NOMO-1 treated with dmso at 0.1 percent for 144 hours (cell line): ENCODE results near the gene DMD.
"Not testable (repeated sequence)": the region's sequence is repeated elsewhere in the genome, so short reads cannot be mapped to it uniquely, and the experiment has no call there.

Experiments used
- DNase-seq: peaks from one replicate; lab custom pipeline; 2025; ENCODE audit not compliant: unreplicated experiment; lab: John Stamatoyannopoulos, UW

DMD gene

GRCh38 chrX:31649201-31649600 lies 1562.1 kb downstream of the DMD start:
- DNase-seq = no peak

DNA sequence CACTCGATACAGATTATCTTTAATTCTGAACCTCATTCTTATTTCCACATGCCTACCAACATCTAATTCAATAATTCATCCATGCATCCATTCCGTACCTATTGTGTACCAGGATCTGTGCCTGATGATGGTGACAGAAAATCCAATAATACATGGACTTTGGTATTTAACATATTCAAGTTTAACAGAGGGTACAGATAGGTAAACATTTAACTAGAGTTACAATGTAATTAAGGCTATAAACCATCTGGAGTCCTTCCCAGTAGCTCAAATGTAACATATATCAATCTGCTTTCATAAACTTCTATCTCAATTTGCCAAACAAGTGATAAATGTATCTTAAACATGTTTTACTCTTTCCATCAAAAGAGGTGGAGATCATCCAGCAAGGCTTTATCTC lies 1578.0 kb downstream of the DMD start:
- no peak for DNase-seq

- DNase-seq = no peak
These were observed 1582.2 kb downstream of the DMD start for GRCh38 chrX:31629195-31629594.

DNA sequence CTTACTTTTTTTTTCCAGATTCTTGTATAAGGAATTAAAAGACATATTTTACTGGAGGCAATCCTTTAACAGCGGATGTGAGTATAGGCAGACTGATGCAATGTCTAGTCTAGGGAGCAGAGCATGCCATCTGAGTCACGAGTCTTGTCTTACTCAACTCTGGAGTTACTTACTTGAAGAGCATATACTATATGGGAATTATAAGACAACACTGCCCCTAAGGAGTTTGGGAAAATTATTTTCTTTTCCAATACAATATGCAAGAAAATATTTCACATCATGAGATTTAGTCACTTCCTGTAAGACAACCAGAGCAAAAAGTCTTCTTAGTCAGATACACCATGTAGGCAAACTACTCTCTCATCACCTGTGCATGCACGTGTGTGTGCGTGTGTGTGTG lies 1602.2 kb downstream of the DMD start:
- no peak for DNase-seq

DNA sequence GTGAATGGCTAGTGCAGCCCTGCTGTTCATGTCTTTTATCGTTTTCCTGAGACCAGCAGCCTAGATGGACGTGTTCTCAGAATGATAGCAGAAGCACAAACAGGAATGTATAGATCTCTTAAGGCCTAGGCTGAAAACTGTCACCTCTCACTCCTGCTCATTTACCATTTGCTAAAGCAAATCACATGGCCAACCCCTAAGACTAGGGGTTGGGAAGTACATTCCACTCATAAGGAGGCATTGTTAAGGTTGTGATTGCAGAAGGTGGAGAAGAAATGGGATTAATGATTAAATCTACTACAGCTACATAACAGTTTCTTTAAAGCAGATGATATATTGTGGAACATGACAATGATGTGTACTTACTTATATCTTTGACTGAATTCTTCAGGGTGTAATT lies 1602.7 kb downstream of the DMD start:
- DNase-seq = no peak

GRCh38 chrX:31606771-31607170 lies 1604.6 kb downstream of the DMD start:
- DNase-seq = no peak

- DNase-seq = peak; percentile 21
These were observed 1606.6 kb downstream of the DMD start for GRCh38 chrX:31604629-31605221.

GRCh38 chrX:31603411-31604120 lies 1607.8 kb downstream of the DMD start:
- no peak for DNase-seq

GRCh38 chrX:31600823-31601222 lies 1610.5 kb downstream of the DMD start:
- no peak for DNase-seq

DNA sequence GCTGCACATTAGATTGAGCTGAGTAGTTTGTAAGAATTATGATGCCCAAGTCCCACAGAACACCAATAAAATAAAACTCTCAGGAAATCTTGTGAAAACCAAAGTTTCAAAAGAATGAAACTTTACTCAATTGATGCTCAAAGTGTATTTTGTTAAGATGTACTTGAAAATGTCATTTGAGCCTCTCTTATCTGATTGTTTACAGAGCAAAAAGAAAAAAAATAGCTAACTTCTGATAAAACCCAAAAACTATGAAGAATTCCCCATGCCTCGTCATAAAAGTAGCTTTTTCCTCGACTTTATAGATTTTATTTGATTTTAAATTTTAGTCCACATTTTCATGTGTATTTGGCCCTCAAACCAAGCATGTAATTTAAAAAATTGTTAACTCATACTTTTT lies 1618.0 kb downstream of the DMD start:
- DNase-seq = no peak

- DNase-seq = no peak
These were observed 1620.0 kb downstream of the DMD start for GRCh38 chrX:31591355-31591754.

DNA sequence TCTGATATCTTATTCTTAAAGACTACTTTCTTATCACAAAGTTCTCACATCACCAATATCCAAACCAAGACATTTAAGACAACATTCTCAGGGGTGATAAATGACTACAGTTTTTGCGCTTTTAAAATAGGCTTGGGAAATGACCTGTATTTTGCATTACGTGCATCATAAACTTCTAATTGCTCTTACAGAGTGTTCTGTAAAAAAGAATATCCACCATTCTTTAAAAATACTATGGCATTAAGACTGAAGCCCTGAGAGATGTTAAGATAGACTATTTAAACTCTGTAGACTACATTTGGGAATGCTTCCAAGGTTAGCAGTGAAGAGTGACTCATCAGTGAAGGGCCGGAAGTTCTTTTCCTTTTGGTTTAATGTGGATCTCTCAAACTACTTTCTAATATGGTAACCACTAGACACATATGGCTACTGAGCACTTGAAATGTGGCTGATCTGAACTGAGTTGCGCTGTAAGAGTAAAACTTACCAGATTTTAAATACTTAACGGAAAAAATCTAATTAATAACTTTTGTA lies 1620.7 kb downstream of the DMD start:
- no peak for DNase-seq

DNA sequence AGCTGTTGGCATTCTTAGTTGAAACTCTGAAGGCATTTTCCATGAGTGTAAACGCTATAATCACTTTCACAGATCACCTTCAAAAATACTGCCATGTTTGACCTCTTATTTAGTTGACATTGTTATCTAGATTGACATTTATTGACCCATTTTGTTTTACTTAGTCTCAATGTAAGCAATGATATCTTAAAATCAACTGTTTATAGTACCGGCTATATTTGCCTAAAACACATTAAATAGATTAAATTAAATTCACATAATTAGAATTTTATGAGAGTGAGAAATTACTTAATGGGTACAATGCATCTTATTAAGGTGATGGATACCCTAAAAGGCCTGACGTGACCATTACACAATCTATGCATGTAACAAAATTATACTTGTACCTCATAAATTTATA lies 1621.8 kb downstream of the DMD start:
- no peak for DNase-seq

- DNase-seq = no peak
These were observed 1623.0 kb downstream of the DMD start for GRCh38 chrX:31588355-31588754.

- DNase-seq = not testable (repeated sequence)
These were observed 1627.5 kb downstream of the DMD start for GRCh38 chrX:31583892-31584291.

- DNase-seq = no peak
These were observed 1630.6 kb downstream of the DMD start for GRCh38 chrX:31580726-31581125.

- no peak for DNase-seq
These were observed 1631.1 kb downstream of the DMD start for GRCh38 chrX:31580227-31580626.

DNA sequence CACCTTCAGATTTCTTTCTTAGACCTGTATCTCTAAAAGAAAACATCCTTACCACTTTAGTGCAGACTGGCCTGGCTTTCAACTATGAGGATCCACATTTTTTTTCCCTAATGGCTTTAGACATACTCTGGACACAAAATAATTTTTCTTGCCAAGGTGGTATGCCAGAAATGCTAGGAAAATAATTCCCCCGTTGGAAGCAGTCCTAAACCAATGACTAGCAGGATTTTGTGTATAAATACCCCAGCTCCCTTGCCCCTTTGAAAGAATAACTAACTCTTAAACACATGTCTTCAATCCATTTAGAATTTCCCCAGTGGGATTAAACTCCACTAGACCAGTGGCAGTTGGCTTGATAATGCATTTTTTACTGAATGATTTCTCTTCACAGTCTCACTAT lies 1639.0 kb downstream of the DMD start:
- no peak for DNase-seq

DNA sequence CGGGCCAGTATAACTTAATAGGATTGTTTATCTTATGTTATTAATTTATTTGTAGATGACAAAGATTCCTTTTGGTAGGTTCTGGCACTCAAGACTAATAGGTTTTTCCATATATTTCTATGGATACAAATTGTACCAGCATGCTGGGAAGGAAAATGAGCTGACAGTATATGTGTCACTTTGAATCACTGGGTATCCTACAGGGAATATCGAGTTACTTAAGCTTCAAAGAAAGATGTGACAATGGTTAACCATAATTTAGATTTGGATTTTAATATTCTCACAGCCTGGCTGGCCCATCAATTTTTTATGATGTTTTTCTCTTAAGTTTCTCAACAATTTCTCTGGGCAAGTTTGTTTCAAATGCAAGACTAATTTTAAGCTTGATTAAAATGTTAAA lies 1640.7 kb downstream of the DMD start:
- no peak for DNase-seq

- DNase-seq = no peak
These were observed 1647.6 kb downstream of the DMD start for GRCh38 chrX:31563792-31564191.

GRCh38 chrX:31555506-31555905 lies 1655.8 kb downstream of the DMD start:
- no peak for DNase-seq

GRCh38 chrX:31551913-31552312 lies 1659.4 kb downstream of the DMD start:
- DNase-seq = peak; percentile 32

- DNase-seq = no peak
These were observed 1661.2 kb downstream of the DMD start for GRCh38 chrX:31550158-31550557.
